ENCODE data around the gene EFHB.

DNA sequence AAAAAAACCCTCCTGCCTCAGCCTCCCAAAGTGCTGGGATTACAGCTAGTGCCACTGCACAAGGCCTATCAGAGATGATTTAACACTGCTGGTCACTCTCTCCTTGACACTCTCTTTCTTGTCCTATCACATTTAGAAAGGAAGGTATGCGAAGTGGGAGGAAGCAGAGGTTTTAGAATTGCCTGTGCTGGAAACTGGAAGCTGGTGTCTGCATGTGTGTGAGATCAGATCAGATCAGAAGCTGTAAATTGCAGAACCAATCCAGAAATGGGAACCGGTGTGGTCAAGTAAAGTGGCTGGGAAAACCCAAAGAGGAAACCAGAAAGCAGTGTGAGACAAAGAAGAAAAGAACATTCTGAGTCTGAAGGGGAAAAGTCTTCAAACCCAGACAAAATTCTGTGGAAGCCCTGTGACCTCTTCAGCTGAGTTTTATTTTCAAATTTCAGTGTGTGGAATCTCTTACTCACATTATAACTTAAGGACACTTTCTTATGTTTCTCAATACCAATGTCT, 2.8 kb downstream of the EFHB start:
- TF ChIP-seq SIN3A (IDR thresholded peaks at IDR 0.05; ENCODE audit: borderline replicate concordance, insufficient read depth, low read length), result no peak
- TF ChIP-seq POLR2AphosphoS5 (IDR thresholded peaks at IDR 0.05; ENCODE audit: low read depth, low read length), result no peak

Data from PFSK-1 (cell line).